C4-2B (cell line): ENCODE results near the gene CFLAR.

ENCODE experiments used
- ZFX ChIP-seq: fragments of 450-650 bp; IDR thresholded peaks from 2 replicates; pipeline ENCODE4 v1.6.1; 2017
- TF ChIP-seq, protein P1 (sequence below): fragments of 450-650 bp; conservative IDR thresholded peaks from 2 replicates; pipeline ENCODE4 v1.5.1; 2017; ENCODE audit warnings: mild to moderate bottlenecking

- TF ChIP-seq, protein P1, sequence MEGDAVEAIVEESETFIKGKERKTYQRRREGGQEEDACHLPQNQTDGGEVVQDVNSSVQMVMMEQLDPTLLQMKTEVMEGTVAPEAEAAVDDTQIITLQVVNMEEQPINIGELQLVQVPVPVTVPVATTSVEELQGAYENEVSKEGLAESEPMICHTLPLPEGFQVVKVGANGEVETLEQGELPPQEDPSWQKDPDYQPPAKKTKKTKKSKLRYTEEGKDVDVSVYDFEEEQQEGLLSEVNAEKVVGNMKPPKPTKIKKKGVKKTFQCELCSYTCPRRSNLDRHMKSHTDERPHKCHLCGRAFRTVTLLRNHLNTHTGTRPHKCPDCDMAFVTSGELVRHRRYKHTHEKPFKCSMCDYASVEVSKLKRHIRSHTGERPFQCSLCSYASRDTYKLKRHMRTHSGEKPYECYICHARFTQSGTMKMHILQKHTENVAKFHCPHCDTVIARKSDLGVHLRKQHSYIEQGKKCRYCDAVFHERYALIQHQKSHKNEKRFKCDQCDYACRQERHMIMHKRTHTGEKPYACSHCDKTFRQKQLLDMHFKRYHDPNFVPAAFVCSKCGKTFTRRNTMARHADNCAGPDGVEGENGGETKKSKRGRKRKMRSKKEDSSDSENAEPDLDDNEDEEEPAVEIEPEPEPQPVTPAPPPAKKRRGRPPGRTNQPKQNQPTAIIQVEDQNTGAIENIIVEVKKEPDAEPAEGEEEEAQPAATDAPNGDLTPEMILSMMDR = no peak
- TF ChIP-seq ZFX = no peak
These were observed 32.5 kb downstream of the CFLAR start for GRCh38 chr2:201148434-201148990.
